ENCODE results near the gene TP73. TPM values are rescaled to one million over a fixed set of nuclear protein-coding genes. Genes with fewer than 3 reads are reported as not detected.

The TP73 gene
- total RNA-seq, 6 experiments from 2014 or later, result 0.05 to 2.3 (median 0.32) TPM

GRCh38 chr1:3759164-3759563 is 106.8 kb downstream of the TP73 start:
- TF ChIP-seq CTCF (IDR thresholded peaks at IDR 0.05) (no peak), POLR2A (IDR thresholded peaks at IDR 0.05) (no peak)
- H3K9me3 ChIP-seq, result no peaks in the 10 kb centered on the region
- H3K4me3 ChIP-seq, result no peak overlapping the region
- DNase-seq, result no peak
- no peak for ATAC-seq
- H3K36me3 ChIP-seq, result no peaks in the 10 kb centered on the region
- WGBS (ENCODE audit: insufficient coverage, low coverage, low lambda C conversion rate, missing lambda C conversion rate), result 77% methylated on average over 6 of the region's 6 CpGs
- intact Hi-C loops (cut with DNase I), result no loop called here
- no peaks in the 10 kb centered on the region for H3K4me1 ChIP-seq
- H3K27me3 ChIP-seq, result no peaks in the 10 kb centered on the region
- no peak overlapping the region for H3K27ac ChIP-seq

- no peaks in the 10 kb centered on the region for H3K27me3 ChIP-seq
- no peaks in the 10 kb centered on the region for H3K9me3 ChIP-seq
- WGBS (ENCODE audit: insufficient coverage, low coverage, low lambda C conversion rate, missing lambda C conversion rate), result 55% methylated on average over 5 of the region's 6 CpGs
- no peaks in the 10 kb centered on the region for H3K36me3 ChIP-seq
- TF ChIP-seq CTCF (IDR thresholded peaks at IDR 0.05), result no peak
- no peak for TF ChIP-seq POLR2A (IDR thresholded peaks at IDR 0.05)
- DNase-seq, result no peak
- intact Hi-C loops (cut with DNase I), result no loop called here
- H3K4me3 ChIP-seq, result no peak overlapping the region
- H3K27ac ChIP-seq, result no peak overlapping the region
- no peaks in the 10 kb centered on the region for H3K4me1 ChIP-seq
- no peak for ATAC-seq
Observed at GRCh38 chr1:3759796-3760195, 107.5 kb downstream of the TP73 start.

GRCh38 chr1:3761296-3762010 is 109.1 kb downstream of the TP73 start:
- H3K27ac ChIP-seq, result no peak overlapping the region
- 77% methylated on average over 7 of the region's 17 CpGs for WGBS (ENCODE audit: insufficient coverage, low coverage, low lambda C conversion rate, missing lambda C conversion rate)
- no peak for ATAC-seq

GRCh38 chr1:3762151-3762872 is 110.0 kb downstream of the TP73 start:
- Histone ChIP-seq H3K36me3 (no peaks in the 10 kb centered on the region), H3K4me3 (no peak overlapping the region), H3K27ac (no peak overlapping the region), H3K9me3 (no peaks in the 10 kb centered on the region), H3K4me1 (no peaks in the 10 kb centered on the region), H3K27me3 (no peaks in the 10 kb centered on the region)
- TF ChIP-seq CTCF (IDR thresholded peaks at IDR 0.05) (no peak), POLR2A (IDR thresholded peaks at IDR 0.05) (no peak)
- DNase-seq (no peak), ATAC-seq (peak in 1 of 4 donors; percentile 22)
- intact Hi-C loops (cut with DNase I), result no loop called here
- 30% methylated on average over 2 of the region's 15 CpGs for WGBS (ENCODE audit: insufficient coverage, low coverage, low lambda C conversion rate, missing lambda C conversion rate)

More at GRCh38 chr1:3761296-3762010, 109.1 kb downstream of the TP73 start:
- Histone ChIP-seq H3K9me3 (no peaks in the 10 kb centered on the region), H3K36me3 (no peaks in the 10 kb centered on the region), H3K27me3 (no peaks in the 10 kb centered on the region), H3K4me3 (no peak overlapping the region), H3K4me1 (no peaks in the 10 kb centered on the region)
- intact Hi-C loops (cut with DNase I), result no loop called here
- no peak for TF ChIP-seq POLR2A (IDR thresholded peaks at IDR 0.05)
- no peak for TF ChIP-seq CTCF (IDR thresholded peaks at IDR 0.05)
- no peak for DNase-seq

Data from right lobe of liver (tissue), 6 donors.